A673 (cell line): ENCODE data around the gene ATAD5. TPM values are rescaled to one million over a fixed set of nuclear protein-coding genes. Genes with fewer than 3 reads are reported as not detected.
"Not testable (repeated sequence)": the region's sequence is repeated elsewhere in the genome, so short reads cannot be mapped to it uniquely, and the experiment has no call there.

ENCODE experiments used
- BruUV-seq: library from RNA; stranded (reverse); fragments of 400-500 nt; replicated peaks from 2 replicates; lab custom pipeline; 2021; lab: Mats Ljungman, UMichigan
- CTCF ChIA-PET: fragments of 300-600 bp; sonication (Branson Sonifier 250); formaldehyde crosslinking; loops from one replicate; lab custom pipeline; 2022; ENCODE audit warnings: antibody characterized with exemption; lab: Charles Lee
- POLR2A ChIA-PET: fragments of 300-600 bp; sonication (Branson Sonifier 250); formaldehyde crosslinking; loops from one replicate; lab custom pipeline; 2022; ENCODE audit warnings: antibody characterized with exemption; ENCODE audit not compliant: low non-redundant PET; lab: Charles Lee
- DNase-seq: peaks from one replicate; pipeline ENCODE4 v3.0.0-alpha.2; 2015; ENCODE audit warnings: low spot score
- H3K27ac ChIP-seq: fragments of 200-600 bp; sonication (generic); 2 replicates; pipeline ENCODE4 v1.5.1; 2016; ENCODE audit warnings: mixed run types, low read depth, mild to moderate bottlenecking, mixed read lengths, antibody characterized with exemption, low read length; ENCODE audit not compliant: poor library complexity, severe bottlenecking
- H3K27me3 ChIP-seq: fragments of 200-600 bp; sonication (generic); replicated peaks from 2 replicates; pipeline ENCODE4 v1.6.1; 2017; ENCODE audit warnings: mixed run types, low read depth, mild to moderate bottlenecking, mixed read lengths, antibody characterized with exemption, low read length; ENCODE audit not compliant: insufficient read depth, poor library complexity
- H3K36me3 ChIP-seq: fragments of 200-600 bp; sonication (generic); 2 replicates; pipeline ENCODE4 v1.6.1; 2016; ENCODE audit warnings: mixed run types, mild to moderate bottlenecking, mixed read lengths, antibody characterized with exemption, low read length; ENCODE audit not compliant: insufficient read depth, poor library complexity, severe bottlenecking
- H3K4me1 ChIP-seq: fragments of 200-600 bp; sonication (generic); 2 replicates; pipeline ENCODE4 v1.6.1; 2017; ENCODE audit warnings: mixed run types, mild to moderate bottlenecking, mixed read lengths, antibody characterized with exemption, low read length; ENCODE audit not compliant: insufficient read depth, poor library complexity, severe bottlenecking
- H3K4me3 ChIP-seq: fragments of 200-600 bp; sonication (generic); 2 replicates; pipeline ENCODE4 v1.5.1; 2016; ENCODE audit warnings: low read depth, mixed run types, mild to moderate bottlenecking, mixed read lengths, low read length; ENCODE audit not compliant: poor library complexity, severe bottlenecking
- H3K9me3 ChIP-seq: fragments of 200-600 bp; sonication (generic); 2 replicates; pipeline ENCODE4 v1.6.1; 2016; ENCODE audit warnings: mixed run types, low read depth, mild to moderate bottlenecking, mixed read lengths, antibody characterized with exemption, low read length; ENCODE audit not compliant: poor library complexity, severe bottlenecking
- EZH2 ChIP-seq: fragments of 200-600 bp; sonication (generic); IDR thresholded peaks from 2 replicates; pipeline ENCODE4 v1.6.1; 2017; ENCODE audit warnings: borderline replicate concordance, low read depth, mild to moderate bottlenecking, mixed read lengths, antibody characterized with exemption, low read length; ENCODE audit not compliant: poor library complexity, severe bottlenecking
- intact Hi-C: fragments of 100-400 bp; cut with micrococcal nuclease; formaldehyde crosslinking; loops from one replicate; pipeline ENCODE4 v1.10.0; 2022; ENCODE audit not compliant: unreplicated experiment
- total RNA-seq: library from RNA; stranded (reverse); gene quantifications from 2 replicates; pipeline ENCODE4 v1.2.3, GENCODE V29; 2021
- TF ChIP-seq, protein P1 (sequence below): fragments of 300-800, 200-600 bp; sonication (generic); conservative IDR thresholded peaks from 2 replicates; pipeline ENCODE4 v1.5.1; 2017; ENCODE audit warnings: low read depth, mild to moderate bottlenecking, antibody characterized with exemption, low read length, moderate library complexity, mixed read lengths

The ATAD5 gene
- total RNA-seq, 1 experiment from 2014 or later: 17.4 TPM

DNA sequence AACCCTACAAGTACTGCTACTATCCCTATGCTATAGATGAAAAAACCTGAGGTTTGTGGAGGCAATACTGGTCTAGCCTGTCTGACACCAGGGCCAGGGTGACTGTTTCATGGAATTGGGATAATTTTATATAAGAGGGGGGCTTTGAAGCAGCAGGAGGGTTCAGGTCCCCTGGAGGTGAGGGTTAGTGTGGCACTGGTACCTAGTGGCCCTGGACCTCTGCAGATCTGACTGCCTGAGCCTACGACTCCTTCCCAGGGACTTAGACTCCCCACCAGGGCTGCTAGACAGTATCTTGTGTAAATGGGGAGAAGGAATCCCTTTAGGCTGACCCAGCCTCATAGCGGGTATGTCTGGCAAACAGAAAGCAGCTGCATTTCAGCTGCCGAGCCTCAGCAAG, 96.8 kb downstream of the ATAD5 start:
- DNase-seq: no peak
- Histone ChIP-seq H3K27ac (no peak overlapping the region), H3K27me3 (peaks cover 4% of the 10 kb centered on the region), H3K4me1 (no peaks in the 10 kb centered on the region), H3K4me3 (no peak overlapping the region), H3K9me3 (no peaks in the 10 kb centered on the region), H3K36me3 (no peaks in the 10 kb centered on the region)
- no TSS peak for BruUV-seq
- TF ChIP-seq EZH2: no peak
- TF ChIP-seq, protein P1, sequence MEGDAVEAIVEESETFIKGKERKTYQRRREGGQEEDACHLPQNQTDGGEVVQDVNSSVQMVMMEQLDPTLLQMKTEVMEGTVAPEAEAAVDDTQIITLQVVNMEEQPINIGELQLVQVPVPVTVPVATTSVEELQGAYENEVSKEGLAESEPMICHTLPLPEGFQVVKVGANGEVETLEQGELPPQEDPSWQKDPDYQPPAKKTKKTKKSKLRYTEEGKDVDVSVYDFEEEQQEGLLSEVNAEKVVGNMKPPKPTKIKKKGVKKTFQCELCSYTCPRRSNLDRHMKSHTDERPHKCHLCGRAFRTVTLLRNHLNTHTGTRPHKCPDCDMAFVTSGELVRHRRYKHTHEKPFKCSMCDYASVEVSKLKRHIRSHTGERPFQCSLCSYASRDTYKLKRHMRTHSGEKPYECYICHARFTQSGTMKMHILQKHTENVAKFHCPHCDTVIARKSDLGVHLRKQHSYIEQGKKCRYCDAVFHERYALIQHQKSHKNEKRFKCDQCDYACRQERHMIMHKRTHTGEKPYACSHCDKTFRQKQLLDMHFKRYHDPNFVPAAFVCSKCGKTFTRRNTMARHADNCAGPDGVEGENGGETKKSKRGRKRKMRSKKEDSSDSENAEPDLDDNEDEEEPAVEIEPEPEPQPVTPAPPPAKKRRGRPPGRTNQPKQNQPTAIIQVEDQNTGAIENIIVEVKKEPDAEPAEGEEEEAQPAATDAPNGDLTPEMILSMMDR: no peak
- POLR2A ChIA-PET: no interaction called here
- CTCF ChIA-PET: no interaction called here
- intact Hi-C loops: no loop called here

- Histone ChIP-seq H3K4me3 (no peak overlapping the region), H3K27ac (no peak overlapping the region), H3K4me1 (no peaks in the 10 kb centered on the region), H3K9me3 (no peaks in the 10 kb centered on the region), H3K36me3 (no peaks in the 10 kb centered on the region), H3K27me3 (peaks cover 4% of the 10 kb centered on the region)
- ChIA-PET CTCF (no interaction called here), POLR2A (no interaction called here)
- no TSS peak for BruUV-seq
- DNase-seq: no peak
- no peak for TF ChIP-seq EZH2
- TF ChIP-seq, protein P1: no peak
- intact Hi-C loops: no loop called here
Measured at GRCh38 chr17:30929081-30929633, 97.4 kb downstream of the ATAD5 start.

- H3K27ac ChIP-seq, H3K27me3 ChIP-seq, CTCF ChIA-PET, H3K4me3 ChIP-seq, POLR2A ChIA-PET, H3K9me3 ChIP-seq, H3K4me1 ChIP-seq, intact Hi-C loops, DNase-seq, BruUV-seq, H3K36me3 ChIP-seq: not testable (repeated sequence)
Measured at GRCh38 chr17:30929861-30930260, 98.1 kb downstream of the ATAD5 start.

GRCh38 chr17:30930495-30930894, 98.7 kb downstream of the ATAD5 start:
- BruUV-seq: no TSS peak
- Histone ChIP-seq H3K9me3 (no peaks in the 10 kb centered on the region), H3K36me3 (no peaks in the 10 kb centered on the region), H3K4me1 (no peaks in the 10 kb centered on the region), H3K4me3 (no peak overlapping the region), H3K27me3 (no peaks in the 10 kb centered on the region), H3K27ac (no peak overlapping the region)
- no peak for DNase-seq
- intact Hi-C loops: no loop called here
- TF ChIP-seq, protein P1: no peak
- no peak for TF ChIP-seq EZH2
- POLR2A ChIA-PET: no interaction called here
- CTCF ChIA-PET: no interaction called here

DNA sequence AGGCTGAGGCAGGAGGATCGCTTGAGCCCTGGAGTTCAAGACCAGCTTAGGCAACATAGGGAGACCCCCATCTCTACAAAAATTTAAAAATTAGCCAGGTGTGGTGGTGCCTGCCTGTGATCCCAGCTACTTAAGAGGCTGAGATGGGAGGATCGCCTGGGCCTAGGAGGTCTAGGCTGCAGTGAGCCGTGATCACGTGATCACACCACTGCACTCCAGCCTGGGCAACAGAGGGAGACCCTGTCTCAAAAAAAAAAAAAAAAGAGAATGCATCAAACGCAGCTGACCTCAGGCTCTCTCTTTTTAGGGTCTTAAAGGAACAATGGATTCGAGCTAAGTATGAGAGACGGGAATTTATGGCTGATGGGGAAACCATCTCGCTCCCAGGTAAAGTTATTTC, 99.8 kb downstream of the ATAD5 start:
- CTCF ChIA-PET, H3K4me1 ChIP-seq, H3K9me3 ChIP-seq, H3K36me3 ChIP-seq, BruUV-seq, intact Hi-C loops, H3K27me3 ChIP-seq, H3K27ac ChIP-seq, DNase-seq, H3K4me3 ChIP-seq: not testable (repeated sequence)
- POLR2A ChIA-PET: interaction anchor here (0.5 kb wide), 1 partner anchor 10 kb away, joined by 4 read pairs; no protein-coding TSS in a partner anchor
